HG02943 (cell line): Measurements from ENCODE around the gene SEMA4B.

Experiments used
- ATAC-seq: cut with Tn5 transposase; IDR thresholded peaks from one replicate; pipeline ENCODE4 v1.9.1; 2021; ENCODE audit warnings: mild to moderate bottlenecking, low read depth, moderate library complexity; ENCODE audit not compliant: unreplicated experiment

The SEMA4B gene

DNA sequence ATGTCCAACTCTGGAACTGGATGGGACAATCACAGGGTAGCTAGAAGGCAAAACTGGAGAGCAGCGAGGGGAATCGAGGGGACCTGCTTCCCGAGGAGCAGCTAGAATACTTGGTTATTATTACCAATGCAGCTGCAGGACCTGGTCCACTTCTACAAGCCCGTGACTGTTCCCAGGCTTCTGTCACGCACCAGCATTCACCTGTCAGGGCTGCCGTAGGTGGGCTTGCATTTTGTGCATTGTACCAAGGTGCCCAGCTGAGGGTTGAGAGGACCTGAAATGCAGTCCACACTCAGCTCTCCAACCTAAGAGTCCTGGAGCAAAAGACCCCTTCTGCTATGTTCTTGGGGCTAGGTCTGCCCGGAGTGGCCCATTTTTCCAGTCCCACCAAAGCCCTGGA lies 2.3 kb downstream of the SEMA4B start:
- no peak for ATAC-seq

DNA sequence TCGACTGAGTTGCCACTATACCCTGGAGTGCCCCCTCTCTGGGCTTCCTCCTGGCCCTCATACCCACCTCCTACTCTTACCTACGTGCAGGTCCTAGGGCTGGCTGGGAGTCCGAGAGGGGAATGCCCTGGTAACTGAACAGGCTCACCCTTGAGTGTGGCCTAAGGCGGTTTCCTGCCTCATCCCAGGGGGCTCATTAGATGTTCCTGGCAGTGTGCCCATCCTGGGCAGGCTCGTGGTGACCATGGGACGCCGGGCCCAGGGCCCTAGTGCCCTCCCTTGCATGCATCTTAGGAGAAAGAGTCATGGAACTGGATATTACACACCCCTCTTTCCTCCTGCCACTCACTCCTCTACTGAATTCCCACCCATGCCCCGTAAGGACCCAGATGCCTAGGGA lies 2.8 kb downstream of the SEMA4B start:
- ATAC-seq: no peak

DNA sequence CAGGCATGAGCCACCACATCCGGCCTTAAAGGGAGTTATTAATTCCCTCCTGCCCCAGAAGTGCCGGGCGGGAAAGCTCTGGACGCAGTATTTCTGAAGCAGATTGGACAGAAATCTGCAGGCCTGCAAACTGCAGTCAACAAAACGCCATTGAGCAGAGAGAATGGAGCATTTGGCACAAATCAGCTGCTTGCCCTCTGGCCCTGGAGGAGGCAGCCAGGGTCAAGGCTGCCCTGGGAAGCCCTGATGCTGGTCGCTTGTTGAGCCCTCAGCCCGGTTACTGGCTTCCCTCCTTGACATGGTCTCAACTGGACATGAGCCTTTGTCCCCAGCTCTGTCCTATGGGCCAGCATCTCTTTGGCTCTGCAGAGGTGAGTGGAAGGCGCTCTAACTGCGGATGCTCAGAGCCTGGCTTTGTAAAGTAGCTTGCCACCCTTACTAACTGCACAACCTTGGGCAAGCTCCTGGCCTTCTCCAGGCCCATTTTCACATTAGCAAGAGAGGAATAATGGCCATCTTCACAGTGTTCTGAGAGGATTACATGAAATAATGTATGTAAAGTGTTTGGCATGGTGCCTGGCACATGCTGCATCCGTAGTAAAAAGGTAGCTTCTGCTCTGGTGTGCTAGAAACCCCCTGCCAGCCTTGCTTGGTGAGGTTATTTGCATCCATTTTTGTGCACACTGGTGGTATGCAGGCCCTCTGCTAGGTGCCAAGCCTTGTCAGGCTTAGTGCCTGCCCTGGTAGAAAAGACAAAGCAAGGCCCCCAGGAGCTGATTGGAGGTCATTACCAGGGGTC lies 4.1 kb downstream of the SEMA4B start:
- ATAC-seq: no peak

GRCh38 chr15:90205886-90206285 lies 4.8 kb downstream of the SEMA4B start:
- ATAC-seq: no peak

GRCh38 chr15:90207252-90207651 lies 6.1 kb downstream of the SEMA4B start:
- no peak for ATAC-seq

- ATAC-seq: no peak
These were observed 7.2 kb downstream of the SEMA4B start for GRCh38 chr15:90208356-90208755.

- no peak for ATAC-seq
These were observed 8.5 kb downstream of the SEMA4B start for GRCh38 chr15:90209591-90209990.

DNA sequence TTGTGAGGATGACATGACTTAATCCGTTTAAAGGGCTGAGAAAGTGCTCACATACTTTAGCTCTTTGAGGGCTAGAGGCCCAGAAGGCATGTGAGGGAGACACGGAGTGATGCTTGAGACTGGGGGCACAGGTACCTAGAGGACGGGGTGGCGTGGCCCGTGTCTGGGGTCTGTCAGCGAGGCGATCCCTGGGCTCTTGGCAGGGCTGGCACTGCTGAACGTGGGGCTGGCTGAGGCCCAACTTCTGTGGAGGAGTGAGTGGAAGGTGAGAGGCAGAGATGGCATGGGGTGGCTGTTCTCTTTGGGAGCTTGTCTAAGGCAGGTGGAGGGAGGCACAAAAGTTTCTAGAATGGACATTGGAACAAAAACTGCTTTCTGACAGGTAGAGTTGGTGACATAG lies 9.5 kb downstream of the SEMA4B start:
- ATAC-seq: no peak

DNA sequence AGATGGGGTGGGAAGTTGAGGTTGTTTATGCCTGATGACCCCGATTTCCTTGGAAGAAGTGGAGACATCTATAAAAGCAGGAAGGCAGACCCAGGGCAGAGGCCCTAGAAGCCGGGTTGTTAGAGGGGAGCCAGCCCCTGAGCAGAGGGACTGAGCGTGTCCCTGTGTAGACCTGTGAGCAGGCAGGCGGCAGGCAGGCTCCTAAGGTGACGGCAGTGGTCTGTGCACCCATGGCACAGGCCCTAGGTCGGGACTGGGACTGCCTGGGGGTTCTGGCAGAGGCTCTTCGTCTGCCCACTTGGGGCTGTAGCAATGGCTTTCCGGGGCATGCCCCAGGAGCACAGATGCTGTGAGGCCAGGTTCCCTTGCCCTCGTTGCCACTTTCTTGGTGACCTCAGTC lies 9.9 kb downstream of the SEMA4B start:
- no peak for ATAC-seq

DNA sequence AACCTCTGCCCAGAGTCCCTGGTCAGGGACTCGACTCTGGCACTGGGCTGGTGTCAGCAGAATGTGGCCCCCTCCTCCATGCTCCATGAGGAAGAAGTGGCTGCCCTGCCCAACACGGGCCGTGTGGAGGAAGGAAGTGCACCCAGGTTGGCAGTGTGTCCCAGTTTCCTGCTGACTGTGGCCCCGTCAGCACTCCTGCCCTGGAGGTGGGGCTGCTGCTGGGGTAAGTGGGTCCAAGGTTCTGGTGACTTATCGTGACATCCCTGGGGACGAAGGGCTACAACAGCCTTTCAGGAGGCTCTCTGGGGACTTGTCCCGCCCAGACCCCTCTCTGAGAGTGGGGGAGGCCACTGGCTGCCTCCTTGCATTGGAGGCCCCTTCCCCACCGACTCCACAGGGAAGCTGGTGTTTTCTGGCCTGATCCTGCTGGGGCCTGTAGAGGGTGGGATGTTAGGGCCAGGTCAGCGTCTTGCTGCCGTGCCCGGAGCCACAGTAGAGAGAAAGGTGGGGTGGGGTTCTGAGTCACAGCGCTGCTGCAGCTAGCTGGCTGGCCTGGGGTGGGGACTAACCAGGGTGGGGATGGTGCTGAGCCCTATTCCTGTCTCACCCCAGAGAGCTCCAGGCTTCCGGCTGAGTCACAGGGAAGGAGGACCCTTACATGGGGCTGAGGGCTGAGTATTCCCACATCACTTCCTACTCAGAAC lies 10.5 kb downstream of the SEMA4B start:
- no peak for ATAC-seq

DNA sequence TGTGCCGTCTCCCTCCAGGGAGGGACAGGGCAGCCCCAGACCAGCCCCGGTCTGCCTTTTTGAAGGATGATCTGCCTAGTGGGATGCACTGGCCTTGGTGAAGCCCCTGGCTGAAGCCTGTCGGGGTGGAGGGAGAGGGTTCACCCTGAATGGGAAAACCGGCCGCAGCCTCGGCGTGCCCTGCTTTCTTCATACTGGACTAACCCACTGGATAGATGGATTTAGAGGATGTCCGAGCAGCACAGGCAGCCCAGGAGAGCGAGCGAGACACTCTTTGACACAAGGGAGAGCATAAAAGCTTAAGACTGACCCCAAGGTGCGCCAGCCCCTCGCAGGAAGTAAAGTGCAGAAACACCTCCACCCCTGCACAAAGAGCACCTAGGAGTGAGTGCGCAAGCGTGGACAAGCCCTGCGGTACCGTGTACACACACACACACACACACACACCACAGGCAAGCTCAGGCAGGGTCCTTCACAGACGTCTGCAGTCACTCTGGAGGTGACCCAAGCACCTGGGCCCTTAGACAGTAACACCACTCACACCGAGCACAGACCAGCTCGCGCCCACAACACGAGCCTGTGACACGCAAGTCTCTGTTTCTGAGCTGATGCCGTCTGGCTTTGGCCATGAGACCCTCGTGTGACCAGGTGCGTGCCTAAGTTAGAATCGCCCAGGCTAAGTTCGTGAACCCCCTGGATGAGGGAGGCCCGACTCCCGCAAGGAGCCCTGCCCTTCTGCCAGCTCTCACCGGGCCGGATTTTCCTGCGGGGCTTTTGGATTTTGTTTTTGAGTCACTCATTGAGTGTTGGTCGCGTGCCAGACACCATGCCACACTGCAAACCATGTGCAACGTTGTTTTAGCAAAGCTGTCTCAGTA lies 11.3 kb downstream of the SEMA4B start:
- no peak for ATAC-seq

- no peak for ATAC-seq
These were observed 12.1 kb downstream of the SEMA4B start for GRCh38 chr15:90213122-90213817.

- ATAC-seq: no peak
These were observed 12.7 kb downstream of the SEMA4B start for GRCh38 chr15:90213818-90214204.

- ATAC-seq: no peak
These were observed 13.5 kb downstream of the SEMA4B start for GRCh38 chr15:90214553-90215196.

GRCh38 chr15:90217671-90218394 lies 16.7 kb downstream of the SEMA4B start:
- no peak for ATAC-seq

DNA sequence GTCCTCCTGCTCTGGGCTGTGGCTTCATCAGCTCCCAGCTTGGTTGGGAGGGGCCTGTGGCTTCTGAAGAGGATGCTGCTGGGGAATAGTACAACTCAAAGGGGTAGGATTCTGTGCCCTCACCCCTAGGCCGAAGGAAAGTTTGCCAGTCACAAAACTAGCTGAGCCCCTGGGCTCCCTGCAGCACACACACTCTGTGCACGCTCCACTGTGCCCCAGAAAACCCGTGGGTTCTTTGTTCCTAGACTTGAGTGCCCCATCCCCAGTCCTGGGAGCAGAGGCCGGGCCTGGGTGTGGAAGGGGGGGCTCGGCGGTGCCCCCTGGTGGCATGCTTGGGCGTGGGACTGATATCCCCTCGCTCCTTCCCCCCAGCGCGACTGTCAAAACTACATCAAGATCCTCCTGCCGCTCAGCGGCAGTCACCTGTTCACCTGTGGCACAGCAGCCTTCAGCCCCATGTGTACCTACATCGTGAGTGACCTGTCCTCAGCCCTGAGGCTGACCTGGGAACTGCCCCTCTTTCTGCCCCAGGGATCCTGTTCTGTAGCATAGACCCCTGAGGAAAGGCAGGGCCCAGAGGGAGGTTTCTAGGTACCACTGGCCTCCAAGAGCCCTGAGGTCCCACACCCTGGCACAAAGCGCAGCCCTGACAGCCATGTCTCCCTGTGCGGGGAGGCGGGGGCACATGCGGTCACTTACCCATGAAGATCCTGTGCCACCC lies 18.5 kb downstream of the SEMA4B start:
- no peak for ATAC-seq

DNA sequence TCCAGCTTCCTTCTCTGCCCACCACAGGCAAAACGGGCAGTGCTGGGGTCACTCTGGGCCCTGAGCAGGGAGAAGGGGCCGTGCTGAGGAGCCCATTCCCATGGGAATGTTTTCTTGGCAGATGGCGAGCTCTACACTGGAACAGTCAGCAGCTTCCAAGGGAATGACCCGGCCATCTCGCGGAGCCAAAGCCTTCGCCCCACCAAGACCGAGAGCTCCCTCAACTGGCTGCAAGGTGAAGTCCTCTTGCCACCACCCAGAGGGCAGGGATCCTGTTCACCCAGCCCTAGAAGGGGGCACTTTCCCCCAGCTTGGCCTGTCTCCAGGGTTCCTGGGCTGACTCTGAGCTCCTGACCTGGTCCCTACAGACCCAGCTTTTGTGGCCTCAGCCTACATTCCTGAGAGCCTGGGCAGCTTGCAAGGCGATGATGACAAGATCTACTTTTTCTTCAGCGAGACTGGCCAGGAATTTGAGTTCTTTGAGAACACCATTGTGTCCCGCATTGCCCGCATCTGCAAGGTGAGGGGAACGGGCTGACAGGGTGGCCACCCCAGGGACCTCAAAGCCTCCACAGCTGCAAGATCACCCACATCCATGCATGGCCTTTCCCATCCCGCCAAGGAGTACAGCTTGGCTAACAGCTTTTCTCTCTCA lies 20.2 kb downstream of the SEMA4B start:
- ATAC-seq: no peak

GRCh38 chr15:90222547-90222946 lies 21.4 kb downstream of the SEMA4B start:
- ATAC-seq: no peak
